Tibial artery (tissue), 4 donors: ENCODE results near the gene PRPF39.

ENCODE experiments used
- DNase-seq, 2 donors: peaks; one replicate each; pipeline ENCODE4 v3.0.0-alpha.2; 2019
- H3K27ac ChIP-seq, 2 donors: fragments of 200-600 bp; sonication (generic) in 1 of 2; 1 replicate in 1 of 2; 2 replicates in 1 of 2; pipeline ENCODE4 v1.5.1; 2018 to 2019; ENCODE audit warnings: mild to moderate bottlenecking in 1 of 2
- H3K27me3 ChIP-seq, 2 donors: fragments of 200-600 bp; sonication (generic) in 1 of 2; one replicate each; pipeline versions ENCODE4 v1.5.1 to v1.6.0; 2016 to 2019
- H3K36me3 ChIP-seq, 3 donors: fragments of 200-600 bp; sonication (generic) in 2 of 3; one replicate each; pipeline ENCODE4 v1.5.1; 2016 to 2019; ENCODE audit warnings: mild to moderate bottlenecking in 2 of 3
- H3K4me1 ChIP-seq, 4 donors: fragments of 200-600 bp; sonication (generic) in 2 of 4; 1 replicate in 3 of 4; 2 replicates in 1 of 4; pipeline ENCODE4 v1.5.1; 2016 to 2019
- H3K4me3 ChIP-seq, 2 donors: fragments of 200-600 bp; sonication (generic) in 1 of 2; 1 replicate in 1 of 2; 2 replicates in 1 of 2; pipeline ENCODE4 v1.5.1; 2018 to 2019; ENCODE audit warnings: mild to moderate bottlenecking in 2 of 2
- H3K9me3 ChIP-seq, 3 donors: fragments of 200-600 bp; sonication (generic) in 1 of 3; one replicate each; pipeline ENCODE4 v1.5.1; 2016 to 2019
- intact Hi-C: fragments of 100-400 bp; cut with DNase I; formaldehyde crosslinking; loops from one replicate; pipeline ENCODE4 v1.15.0; 2023; ENCODE audit warnings: low total_unique reads
- TF ChIP-seq, protein P1 (sequence below), 2 experiments: fragments of 200-600 bp in 1 of 2; fragments of 450-650 bp in 1 of 2; IDR thresholded peaks; one replicate each; pipeline ENCODE4 v1.5.1; 2017 to 2019; ENCODE audit warnings: antibody characterized with exemption in 2 of 2, mild to moderate bottlenecking in 1 of 2, moderate library complexity in 1 of 2

Gene PRPF39

DNA sequence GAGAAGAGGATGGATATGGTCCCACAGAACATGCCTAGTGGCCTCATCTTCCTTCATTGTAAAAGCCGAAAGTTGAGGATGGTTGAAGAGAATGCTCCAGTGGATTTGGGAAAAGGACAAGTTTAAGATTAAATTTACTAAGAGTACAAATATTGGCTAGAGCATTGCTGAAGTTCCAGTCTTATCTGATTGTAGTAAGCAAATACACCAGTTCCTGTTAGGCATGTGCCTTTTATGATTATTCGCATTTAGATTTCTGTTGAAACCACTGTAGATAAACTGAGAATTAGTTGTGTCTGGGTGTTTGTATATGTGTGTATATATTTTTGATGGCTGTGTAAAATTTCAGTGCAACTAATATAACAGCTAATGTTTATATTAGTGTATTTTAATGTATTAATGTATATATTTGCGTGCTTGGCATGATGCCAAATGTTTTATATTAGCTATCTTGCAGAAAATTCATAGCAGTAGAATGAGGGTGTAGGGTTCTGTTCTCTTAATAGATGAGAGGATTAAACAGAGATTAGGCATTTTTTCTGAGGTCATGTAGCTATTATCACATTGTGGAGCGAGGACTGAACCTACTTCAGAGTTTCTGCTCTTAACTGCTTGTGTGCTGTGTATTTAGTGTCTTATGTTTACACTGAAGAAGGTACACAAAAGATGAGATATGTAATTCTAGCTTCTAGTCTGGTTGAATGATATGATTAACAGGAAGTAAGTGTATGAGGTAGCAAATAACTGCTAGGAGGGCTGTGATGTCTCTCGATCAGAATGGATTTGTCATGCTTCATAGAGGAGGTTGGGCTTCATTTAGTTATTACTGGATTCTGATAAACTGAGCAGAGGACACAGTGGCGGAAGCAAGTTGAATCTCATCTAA is 29.2 kb downstream of the PRPF39 start:
- TF ChIP-seq, protein P1, sequence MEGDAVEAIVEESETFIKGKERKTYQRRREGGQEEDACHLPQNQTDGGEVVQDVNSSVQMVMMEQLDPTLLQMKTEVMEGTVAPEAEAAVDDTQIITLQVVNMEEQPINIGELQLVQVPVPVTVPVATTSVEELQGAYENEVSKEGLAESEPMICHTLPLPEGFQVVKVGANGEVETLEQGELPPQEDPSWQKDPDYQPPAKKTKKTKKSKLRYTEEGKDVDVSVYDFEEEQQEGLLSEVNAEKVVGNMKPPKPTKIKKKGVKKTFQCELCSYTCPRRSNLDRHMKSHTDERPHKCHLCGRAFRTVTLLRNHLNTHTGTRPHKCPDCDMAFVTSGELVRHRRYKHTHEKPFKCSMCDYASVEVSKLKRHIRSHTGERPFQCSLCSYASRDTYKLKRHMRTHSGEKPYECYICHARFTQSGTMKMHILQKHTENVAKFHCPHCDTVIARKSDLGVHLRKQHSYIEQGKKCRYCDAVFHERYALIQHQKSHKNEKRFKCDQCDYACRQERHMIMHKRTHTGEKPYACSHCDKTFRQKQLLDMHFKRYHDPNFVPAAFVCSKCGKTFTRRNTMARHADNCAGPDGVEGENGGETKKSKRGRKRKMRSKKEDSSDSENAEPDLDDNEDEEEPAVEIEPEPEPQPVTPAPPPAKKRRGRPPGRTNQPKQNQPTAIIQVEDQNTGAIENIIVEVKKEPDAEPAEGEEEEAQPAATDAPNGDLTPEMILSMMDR (IDR thresholded peaks at IDR 0.05): no peak
- no peak for DNase-seq
- no peak overlapping the region for H3K27ac ChIP-seq
- H3K36me3 ChIP-seq: peaks cover 66 to 82% (median 78%) of the 10 kb centered on the region in 3 donors
- H3K4me3 ChIP-seq: no peak overlapping the region
- intact Hi-C loops: no loop called here
- H3K9me3 ChIP-seq: no peaks in the 10 kb centered on the region
- no peaks in the 10 kb centered on the region for H3K27me3 ChIP-seq
- no peaks in the 10 kb centered on the region for H3K4me1 ChIP-seq

DNA sequence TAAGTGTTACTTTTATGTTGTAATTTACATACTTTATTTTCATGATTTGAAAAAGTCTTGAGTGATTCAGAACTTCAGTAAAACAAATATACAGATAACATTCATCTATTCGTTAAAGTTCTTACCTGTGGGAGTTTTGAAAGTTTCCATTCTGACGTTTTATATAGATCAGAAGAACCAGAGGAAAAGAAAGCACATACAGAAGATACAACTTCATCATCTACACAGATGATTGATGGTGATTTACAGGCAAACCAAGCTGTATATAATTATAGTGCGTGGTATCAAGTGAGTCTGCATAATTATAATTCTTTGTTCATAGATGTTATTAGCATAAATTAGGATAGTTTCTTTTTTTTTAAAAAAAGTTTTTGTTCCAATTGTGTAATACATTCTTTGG is 30.4 kb downstream of the PRPF39 start:
- H3K4me1 ChIP-seq: no peaks in the 10 kb centered on the region
- TF ChIP-seq, protein P1 (IDR thresholded peaks at IDR 0.05): no peak
- no peaks in the 10 kb centered on the region for H3K9me3 ChIP-seq
- no peaks in the 10 kb centered on the region for H3K27me3 ChIP-seq
- no peak overlapping the region for H3K27ac ChIP-seq
- intact Hi-C loops: no loop called here
- no peak overlapping the region for H3K4me3 ChIP-seq
- no peak for DNase-seq
- peaks cover 66 to 84% (median 82%) of the 10 kb centered on the region in 3 donors for H3K36me3 ChIP-seq

- no peaks in the 10 kb centered on the region for H3K9me3 ChIP-seq
- peaks cover 65 to 98% (median 88%) of the 10 kb centered on the region in 3 donors for H3K36me3 ChIP-seq
- H3K4me1 ChIP-seq: no peaks in the 10 kb centered on the region
- H3K4me3 ChIP-seq: no peak overlapping the region
- no peaks in the 10 kb centered on the region for H3K27me3 ChIP-seq
- intact Hi-C loops: no loop called here
- no peak overlapping the region for H3K27ac ChIP-seq
- TF ChIP-seq, protein P1 (IDR thresholded peaks at IDR 0.05): no peak
- DNase-seq: no peak
Observed at GRCh38 chr14:45118594-45118993, 34.7 kb downstream of the PRPF39 start.

- H3K9me3 ChIP-seq: no peaks in the 10 kb centered on the region
- TF ChIP-seq, protein P1 (IDR thresholded peaks at IDR 0.05): no peak
- H3K4me1 ChIP-seq: no peaks in the 10 kb centered on the region
- peaks cover 58 to 94% (median 86%) of the 10 kb centered on the region in 3 donors for H3K36me3 ChIP-seq
- no peak for DNase-seq
- intact Hi-C loops: no loop called here
- H3K27ac ChIP-seq: no peak overlapping the region
- H3K27me3 ChIP-seq: no peaks in the 10 kb centered on the region
- no peak overlapping the region for H3K4me3 ChIP-seq
Observed at GRCh38 chr14:45120096-45120495, 36.2 kb downstream of the PRPF39 start.

DNA sequence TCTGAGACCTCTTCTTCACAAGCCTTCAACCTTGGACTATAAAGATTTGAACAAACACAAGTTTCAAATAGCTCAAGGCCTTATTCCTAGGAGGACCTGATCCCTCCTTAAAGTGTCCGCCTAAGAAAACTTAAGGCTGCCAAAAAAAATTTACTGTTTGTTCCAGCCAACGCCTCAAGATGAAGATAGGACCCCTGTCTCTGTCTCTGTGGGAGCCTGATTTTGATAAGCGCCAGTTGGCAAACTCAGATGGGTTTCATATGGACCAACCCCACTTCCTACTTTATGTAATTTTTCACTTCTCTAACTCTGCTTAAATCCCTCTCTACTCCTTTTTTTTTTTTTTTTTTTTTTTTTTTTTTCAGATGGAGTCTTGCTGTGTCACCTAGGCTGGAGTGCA is 39.4 kb downstream of the PRPF39 start:
- H3K4me1 ChIP-seq: no peaks in the 10 kb centered on the region
- intact Hi-C loops: no loop called here
- no peak overlapping the region for H3K27ac ChIP-seq
- no peaks in the 10 kb centered on the region for H3K27me3 ChIP-seq
- no peak overlapping the region for H3K4me3 ChIP-seq
- no peaks in the 10 kb centered on the region for H3K9me3 ChIP-seq
- no peak for DNase-seq
- TF ChIP-seq, protein P1 (IDR thresholded peaks at IDR 0.05): no peak
- peaks cover 41 to 85% (median 57%) of the 10 kb centered on the region in 3 donors for H3K36me3 ChIP-seq
